Effector memory CD4-positive, alpha-beta T cell (primary cell): ENCODE measurements around the gene LRRC58.

ENCODE experiments used
- DNase-seq, 3 donors: peaks; one replicate each; pipeline ENCODE4 v3.0.0-alpha.2; 2020
- H3K27ac ChIP-seq: 2 replicates; pipeline ENCODE4 v1.7.0; 2013; ENCODE audit warnings: mild to moderate bottlenecking, low read length, moderate library complexity; ENCODE audit not compliant: insufficient read depth, poor library complexity, severe bottlenecking
- H3K27me3 ChIP-seq: replicated peaks from 2 replicates; pipeline ENCODE4 v1.7.0; 2013; ENCODE audit warnings: mild to moderate bottlenecking, low read length; ENCODE audit not compliant: insufficient read depth, control insufficient read depth, poor library complexity, severe bottlenecking
- H3K36me3 ChIP-seq: 2 replicates; pipeline ENCODE4 v1.7.0; 2013; ENCODE audit warnings: mild to moderate bottlenecking, low read length, moderate library complexity; ENCODE audit not compliant: control insufficient read depth, insufficient read depth
- H3K4me1 ChIP-seq: 2 replicates; pipeline ENCODE4 v1.7.0; 2013; ENCODE audit warnings: low read length, mild to moderate bottlenecking; ENCODE audit not compliant: control insufficient read depth, insufficient read depth, poor library complexity, severe bottlenecking
- H3K4me3 ChIP-seq: 2 replicates; pipeline ENCODE4 v1.7.0; 2013; ENCODE audit warnings: low read length, low read depth, mild to moderate bottlenecking; ENCODE audit not compliant: insufficient read depth, poor library complexity, severe bottlenecking
- H3K9me3 ChIP-seq: 2 replicates; pipeline ENCODE4 v1.7.0; 2013; ENCODE audit warnings: mild to moderate bottlenecking, low read length, moderate library complexity; ENCODE audit not compliant: control insufficient read depth

The LRRC58 gene

GRCh38 chr3:120284747-120285507, 64.2 kb downstream of the LRRC58 start, which contains the start of gene GPR156:
GPR156 (minus strand) TSS chr3:120285222; CDS start chr3:120244098, 41,124 bp downstream.
- no peak for DNase-seq

GRCh38 chr3:120281261-120281660, 67.9 kb downstream of the LRRC58 start:
- DNase-seq = no peak
- no peaks in the 10 kb centered on the region for H3K4me1 ChIP-seq
- peaks cover 8% of the 10 kb centered on the region for H3K27me3 ChIP-seq
- no peaks in the 10 kb centered on the region for H3K9me3 ChIP-seq
- H3K4me3 ChIP-seq = no peak overlapping the region
- H3K36me3 ChIP-seq = no peaks in the 10 kb centered on the region
- no peak overlapping the region for H3K27ac ChIP-seq

More at GRCh38 chr3:120284747-120285507, 64.2 kb downstream of the LRRC58 start, which contains the start of gene GPR156:
- no peaks in the 10 kb centered on the region for H3K36me3 ChIP-seq
- H3K4me1 ChIP-seq = no peaks in the 10 kb centered on the region
- H3K9me3 ChIP-seq = no peaks in the 10 kb centered on the region
- peaks cover 8% of the 10 kb centered on the region for H3K27me3 ChIP-seq
- H3K27ac ChIP-seq = no peak within 1 kb of the TSS
- H3K4me3 ChIP-seq = no peak within 1 kb of the TSS

GRCh38 chr3:120280566-120280965, 68.6 kb downstream of the LRRC58 start:
- no peak for DNase-seq
- Histone ChIP-seq H3K27ac (no peak overlapping the region), H3K27me3 (peaks cover 7% of the 10 kb centered on the region), H3K36me3 (no peaks in the 10 kb centered on the region), H3K4me3 (no peak overlapping the region), H3K9me3 (no peaks in the 10 kb centered on the region), H3K4me1 (no peaks in the 10 kb centered on the region)

- Histone ChIP-seq H3K9me3 (no peaks in the 10 kb centered on the region), H3K4me3 (no peak overlapping the region), H3K36me3 (no peaks in the 10 kb centered on the region), H3K27ac (no peak overlapping the region), H3K27me3 (peaks cover 3% of the 10 kb centered on the region), H3K4me1 (no peaks in the 10 kb centered on the region)
- DNase-seq = no peak
Observed at GRCh38 chr3:120280026-120280425, 69.1 kb downstream of the LRRC58 start.

- H3K9me3 ChIP-seq = no peaks in the 10 kb centered on the region
- H3K4me1 ChIP-seq = no peaks in the 10 kb centered on the region
- no peak for DNase-seq
- no peak overlapping the region for H3K27ac ChIP-seq
- H3K4me3 ChIP-seq = no peak overlapping the region
- H3K36me3 ChIP-seq = no peaks in the 10 kb centered on the region
- no peaks in the 10 kb centered on the region for H3K27me3 ChIP-seq
Observed at GRCh38 chr3:120276767-120277166, 72.4 kb downstream of the LRRC58 start.

- H3K4me3 ChIP-seq = no peak overlapping the region
- H3K4me1 ChIP-seq = no peaks in the 10 kb centered on the region
- H3K27me3 ChIP-seq = no peaks in the 10 kb centered on the region
- no peaks in the 10 kb centered on the region for H3K9me3 ChIP-seq
- H3K36me3 ChIP-seq = no peaks in the 10 kb centered on the region
- H3K27ac ChIP-seq = no peak overlapping the region
- no peak for DNase-seq
Observed at GRCh38 chr3:120275618-120276017, 73.5 kb downstream of the LRRC58 start.

GRCh38 chr3:120274739-120275167, 74.4 kb downstream of the LRRC58 start:
- H3K27ac ChIP-seq = no peak overlapping the region
- no peaks in the 10 kb centered on the region for H3K27me3 ChIP-seq
- H3K9me3 ChIP-seq = no peaks in the 10 kb centered on the region
- H3K36me3 ChIP-seq = no peaks in the 10 kb centered on the region
- H3K4me3 ChIP-seq = no peak overlapping the region
- no peaks in the 10 kb centered on the region for H3K4me1 ChIP-seq
- DNase-seq = no peak
